Naive thymus-derived CD4-positive, alpha-beta T cell (primary cell): ENCODE data around the gene FBXO28. TPM values are rescaled to one million over a fixed set of nuclear protein-coding genes. Genes with fewer than 3 reads are reported as not detected.

Source experiments
- ATAC-seq: fragments of 150-1000 bp; cut with Tn5 transposase; 2 replicates; pipeline ENCODE4 v1.10.0; 2021; ENCODE audit warnings: mild to moderate bottlenecking, moderate library complexity
- CTCF ChIA-PET: fragments of 350-600 bp; sonication (Branson Sonifier 250); formaldehyde crosslinking; loops from one replicate; lab custom pipeline; 2021; ENCODE audit warnings: antibody characterized with exemption; lab: Charles Lee
- POLR2A ChIA-PET: fragments of 350-600 bp; sonication (Branson Sonifier 250); formaldehyde crosslinking; loops from one replicate; lab custom pipeline; 2021; ENCODE audit warnings: antibody characterized with exemption, inconsistent platforms; lab: Charles Lee
- DNase-seq, 9 donors: peaks; one replicate each; pipeline versions ENCODE4 v3.0.0 to v3.0.0-alpha.2; 2020 to 2022; ENCODE audit warnings: mixed read lengths in 1 of 9
- H3K27ac ChIP-seq: one replicate; pipeline ENCODE4 v1.7.0; 2013; ENCODE audit warnings: mild to moderate bottlenecking, low read depth, low read length, moderate library complexity
- H3K27me3 ChIP-seq, 2 donors: one replicate each; pipeline ENCODE4 v1.7.0; 2013; ENCODE audit warnings: low read length in 2 of 2, mild to moderate bottlenecking in 2 of 2, moderate library complexity in 2 of 2; ENCODE audit not compliant: control insufficient read depth in 2 of 2, insufficient read depth in 2 of 2
- H3K36me3 ChIP-seq, 3 experiments: 1 replicate in 2 of 3; 2 replicates in 1 of 3; pipeline ENCODE4 v1.7.0; 2013; ENCODE audit warnings: low read length in 3 of 3, mild to moderate bottlenecking in 3 of 3, moderate library complexity in 1 of 3; ENCODE audit not compliant: insufficient read depth in 3 of 3, control insufficient read depth in 2 of 3
- H3K4me1 ChIP-seq, 2 donors: one replicate each; pipeline ENCODE4 v1.7.0; 2013; ENCODE audit warnings: low read length in 2 of 2, mild to moderate bottlenecking in 2 of 2, moderate library complexity in 1 of 2; ENCODE audit not compliant: control insufficient read depth in 2 of 2, insufficient read depth in 2 of 2
- H3K4me3 ChIP-seq: 2 replicates; pipeline ENCODE4 v1.7.0; 2013; ENCODE audit warnings: mild to moderate bottlenecking, low read length
- H3K9me3 ChIP-seq, 3 experiments: 1 replicate in 2 of 3; 2 replicates in 1 of 3; pipeline ENCODE4 v1.7.0; 2013; ENCODE audit warnings: low read length in 3 of 3; ENCODE audit not compliant: control insufficient read depth in 2 of 3
- H3K27ac Mint-ChIP-seq, 9 donors: one replicate each; pipeline ENCODE4 v1.8.0; 2020 to 2022; ENCODE audit warnings: mixed read lengths in 9 of 9, mild to moderate bottlenecking in 8 of 9, moderate library complexity in 5 of 9, inconsistent platforms in 2 of 9
- H3K27me3 Mint-ChIP-seq, 5 donors: one replicate each; pipeline ENCODE4 v1.8.0; 2021 to 2022; ENCODE audit warnings: mixed read lengths in 5 of 5, mild to moderate bottlenecking in 1 of 5
- H3K36me3 Mint-ChIP-seq, 5 donors: one replicate each; pipeline ENCODE4 v1.8.0; 2020 to 2022; ENCODE audit warnings: mixed read lengths in 5 of 5, mild to moderate bottlenecking in 3 of 5, inconsistent platforms in 1 of 5
- H3K4me1 Mint-ChIP-seq, 7 donors: one replicate each; pipeline ENCODE4 v1.8.0; 2020 to 2022; ENCODE audit warnings: mixed read lengths in 7 of 7, mild to moderate bottlenecking in 3 of 7, inconsistent platforms in 1 of 7
- H3K4me3 Mint-ChIP-seq, 10 donors: one replicate each; pipeline ENCODE4 v1.8.0; 2020 to 2022; ENCODE audit warnings: mild to moderate bottlenecking in 10 of 10, mixed read lengths in 10 of 10, moderate library complexity in 6 of 10, inconsistent platforms in 2 of 10
- H3K9me3 Mint-ChIP-seq, 11 donors: one replicate each; pipeline ENCODE4 v1.8.0; 2020 to 2022; ENCODE audit warnings: mixed read lengths in 11 of 11, mild to moderate bottlenecking in 4 of 11, inconsistent platforms in 1 of 11, moderate library complexity in 1 of 11
- intact Hi-C, 2 donors: fragments of 100-400 bp; cut with micrococcal nuclease; formaldehyde crosslinking; loops; one replicate each; pipeline ENCODE4 v1.15.1; 2023
- polyA plus RNA-seq, 2 donors: library from polyadenylated mRNA; unstranded; fragments of 300-500 nt; fragmentation: Illumina TruSeq; gene quantifications; one replicate each; pipeline ENCODE4 v1.2.3, GENCODE V29; 2021
- total RNA-seq, 6 experiments: library from RNA in 5 of 6; stranded (reverse) in 5 of 6; gene quantifications; 1 replicate in 5 of 6; 2 replicates in 1 of 6; pipeline ENCODE4 v1.2.3 and lab custom pipeline; 2021 to 2026

The FBXO28 gene
- total and polyA plus RNA-seq, 7 experiments from 2014 or later: 15.1 to 37.8 (median 26.2) TPM

DNA sequence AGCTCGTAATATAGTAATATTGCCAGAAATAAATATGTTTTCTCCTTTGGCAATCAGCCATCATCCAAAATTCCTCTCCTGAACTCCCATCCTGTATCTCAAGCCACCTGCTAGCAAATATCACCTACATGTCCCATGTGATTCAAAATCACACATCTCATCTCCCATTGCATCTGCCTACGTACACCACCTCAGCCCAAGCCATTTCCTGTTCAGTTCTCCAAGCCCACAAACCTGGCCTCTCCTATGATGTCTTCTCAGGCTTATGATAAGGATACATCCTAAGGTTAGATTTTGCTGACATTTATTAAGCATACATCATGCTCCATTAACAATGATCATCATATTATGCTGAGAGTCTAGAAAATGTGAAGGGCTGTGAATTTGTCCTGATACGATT, 37.2 kb downstream of the FBXO28 start:
- DNase-seq (no peak), ATAC-seq (no peak)
- Mint-ChIP-seq H3K27ac (peak overlapping the region in 5 of 9 donors; percentile 4 to 43 (median 27)), H3K9me3 (no peaks in the 10 kb centered on the region), H3K4me3 (no peak overlapping the region), H3K27me3 (no peaks in the 10 kb centered on the region), H3K4me1 (peaks cover 12 to 21% (median 18%) of the 10 kb centered on the region in 7 donors), H3K36me3 (peaks cover 4 to 16% (median 12%) of the 10 kb centered on the region in 5 donors)
- intact Hi-C loops: no loop called here
- CTCF ChIA-PET: no interaction called here
- POLR2A ChIA-PET: interaction anchor here (0.6 to 0.8 kb wide), 2 partner anchors 18 to 35 kb away, joined by 3 to 4 read pairs; no protein-coding TSS in a partner anchor
- Histone ChIP-seq H3K4me1 (peaks cover 0 to 4% of the 10 kb centered on the region in 2 donors), H3K36me3 (peaks cover 0 to 20% (median 0%) of the 10 kb centered on the region in 3 experiments), H3K27me3 (no peaks in the 10 kb centered on the region), H3K9me3 (no peaks in the 10 kb centered on the region), H3K4me3 (no peak overlapping the region), H3K27ac (no peak overlapping the region)

DNA sequence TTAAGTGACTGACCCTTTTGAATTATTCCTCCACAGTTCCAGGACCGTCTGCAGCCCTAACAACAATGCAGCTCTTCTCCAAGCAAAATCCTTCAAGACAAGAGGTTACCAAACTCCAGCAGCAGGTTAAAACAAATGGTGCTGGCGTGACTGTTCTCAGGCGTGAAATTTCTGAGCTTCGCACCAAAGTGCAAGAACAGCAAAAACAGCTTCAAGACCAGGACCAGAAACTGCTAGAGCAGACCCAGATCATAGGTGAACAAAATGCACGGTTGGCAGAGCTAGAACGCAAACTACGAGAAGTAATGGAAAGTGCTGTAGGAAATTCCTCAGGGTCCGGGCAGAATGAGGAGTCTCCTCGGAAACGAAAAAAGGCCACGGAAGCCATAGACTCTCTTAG, 43.4 kb downstream of the FBXO28 start:
- POLR2A ChIA-PET: interaction anchor here (0.7 kb wide), 1 partner anchor 26 kb away, joined by 3 read pairs; the partner anchor contains the start of gene DEGS1
- Mint-ChIP-seq H3K4me3 (no peak overlapping the region), H3K9me3 (peaks cover 0 to 3% (median 0%) of the 10 kb centered on the region in 11 donors), H3K4me1 (peaks cover 0 to 3% (median 0%) of the 10 kb centered on the region in 7 donors), H3K36me3 (peaks cover 8 to 39% (median 22%) of the 10 kb centered on the region in 5 donors), H3K27ac (no peak overlapping the region), H3K27me3 (no peaks in the 10 kb centered on the region)
- Histone ChIP-seq H3K4me1 (no peaks in the 10 kb centered on the region), H3K4me3 (no peak overlapping the region), H3K27me3 (no peaks in the 10 kb centered on the region), H3K9me3 (no peaks in the 10 kb centered on the region), H3K27ac (no peak overlapping the region), H3K36me3 (peaks cover 0 to 49% (median 0%) of the 10 kb centered on the region in 3 experiments)
- DNase-seq (no peak), ATAC-seq (no peak)
- intact Hi-C loops: no loop called here
- CTCF ChIA-PET: no interaction called here

DNA sequence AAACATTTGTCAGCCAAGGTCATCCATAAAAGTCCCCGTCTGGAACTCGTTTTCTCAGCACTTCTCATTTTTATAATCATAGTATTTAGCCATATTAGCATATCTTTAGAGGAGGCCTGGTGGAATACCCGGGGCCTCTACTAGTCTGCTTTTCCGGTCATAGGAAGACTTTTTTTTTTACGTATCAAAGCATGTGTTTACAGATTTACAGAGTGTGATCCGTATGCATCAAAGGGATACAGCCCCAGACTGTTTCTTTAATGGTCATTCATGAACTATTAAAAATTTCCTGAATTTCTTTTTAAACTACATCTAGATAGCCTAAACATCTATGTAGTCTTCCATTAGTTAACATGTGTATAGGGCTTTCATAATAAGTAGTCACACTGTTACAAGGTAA, 45.6 kb downstream of the FBXO28 start:
- Mint-ChIP-seq H3K27me3 (no peaks in the 10 kb centered on the region), H3K4me3 (no peak overlapping the region), H3K27ac (no peak overlapping the region), H3K36me3 (peaks cover 8 to 35% (median 20%) of the 10 kb centered on the region in 5 donors), H3K9me3 (peaks cover 0 to 3% (median 0%) of the 10 kb centered on the region in 11 donors), H3K4me1 (peaks cover 0 to 3% (median 0%) of the 10 kb centered on the region in 7 donors)
- H3K36me3 ChIP-seq: peaks cover 0 to 37% (median 0%) of the 10 kb centered on the region in 3 experiments
- H3K9me3 ChIP-seq: no peaks in the 10 kb centered on the region
- CTCF ChIA-PET: no interaction called here
- H3K27ac ChIP-seq: no peak overlapping the region
- intact Hi-C loops: no loop called here
- H3K4me1 ChIP-seq: no peaks in the 10 kb centered on the region
- no peak for ATAC-seq
- DNase-seq: no peak
- H3K4me3 ChIP-seq: no peak overlapping the region
- POLR2A ChIA-PET: no interaction called here
- no peaks in the 10 kb centered on the region for H3K27me3 ChIP-seq

DNA sequence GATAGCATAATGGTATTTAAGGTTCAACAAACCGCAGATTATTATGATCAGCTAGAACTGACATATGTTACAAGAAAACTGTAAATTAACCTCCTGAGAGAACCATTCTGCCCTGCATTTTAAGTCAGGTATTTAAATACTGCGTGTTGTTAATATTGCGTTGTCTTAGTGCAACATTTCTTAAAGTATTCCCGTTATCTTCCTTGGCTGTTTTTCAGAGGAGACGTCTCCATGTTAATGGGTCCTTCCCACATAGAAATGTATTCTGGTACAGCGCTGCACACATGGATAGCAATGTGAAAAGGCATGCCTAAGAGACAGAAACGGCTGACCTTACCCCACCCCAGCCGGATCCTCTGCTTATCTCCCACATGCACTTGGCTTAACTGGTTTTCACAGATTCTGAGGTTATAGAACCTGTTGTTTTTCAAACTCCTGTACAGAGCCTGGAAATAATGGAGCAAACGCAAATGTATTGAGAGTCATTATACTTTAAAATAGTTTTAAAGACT, 46.3 kb downstream of the FBXO28 start:
- no peak overlapping the region for H3K4me3 Mint-ChIP-seq
- no peaks in the 10 kb centered on the region for H3K27me3 Mint-ChIP-seq

DNA sequence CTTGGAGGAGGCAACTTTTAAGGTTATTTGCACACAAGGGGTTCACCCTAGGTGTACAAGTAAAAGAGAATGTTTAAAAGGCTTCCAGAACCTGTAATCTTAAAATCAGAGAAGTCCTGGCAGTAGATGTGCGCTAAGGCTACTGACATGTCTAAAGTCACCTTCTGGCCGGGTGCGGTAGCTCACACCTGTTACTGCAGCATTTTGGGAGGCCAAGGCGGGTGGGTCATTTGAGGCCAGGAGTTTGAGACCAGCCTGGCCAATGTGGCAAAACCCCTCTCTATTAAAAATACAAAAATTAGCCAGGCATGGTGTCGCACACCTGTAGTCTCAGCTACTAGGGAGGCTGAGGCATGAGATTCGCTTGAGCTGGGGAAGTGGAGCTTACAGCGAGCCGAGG, 48.9 kb downstream of the FBXO28 start:
- ChIA-PET CTCF (no interaction called here), POLR2A (no interaction called here)
- H3K4me1 ChIP-seq: no peaks in the 10 kb centered on the region
- Mint-ChIP-seq H3K9me3 (peaks cover 0 to 3% (median 0%) of the 10 kb centered on the region in 11 donors), H3K27ac (peak overlapping the region in 1 of 9 donors; percentile 20), H3K36me3 (peaks cover 4 to 20% (median 7%) of the 10 kb centered on the region in 5 donors), H3K4me1 (peaks cover 0 to 7% (median 0%) of the 10 kb centered on the region in 7 donors), H3K27me3 (no peaks in the 10 kb centered on the region), H3K4me3 (no peak overlapping the region)
- H3K27me3 ChIP-seq: no peaks in the 10 kb centered on the region
- ATAC-seq (no peak), DNase-seq (no peak)
- H3K36me3 ChIP-seq: peaks cover 0 to 18% (median 0%) of the 10 kb centered on the region in 3 experiments
- H3K27ac ChIP-seq: no peak overlapping the region
- no peak overlapping the region for H3K4me3 ChIP-seq
- intact Hi-C loops: no loop called here
- no peaks in the 10 kb centered on the region for H3K9me3 ChIP-seq

More for the DNA sequence above, 46.3 kb downstream of the FBXO28 start:
- ChIA-PET CTCF (no interaction called here), POLR2A (no interaction called here)
- no peaks in the 10 kb centered on the region for H3K4me1 ChIP-seq
- no peak overlapping the region for H3K27ac ChIP-seq
- peaks cover 0 to 37% (median 0%) of the 10 kb centered on the region in 3 experiments for H3K36me3 ChIP-seq
- H3K36me3 Mint-ChIP-seq: peaks cover 8 to 35% (median 20%) of the 10 kb centered on the region in 5 donors
- no peaks in the 10 kb centered on the region for H3K9me3 ChIP-seq
- peak overlapping the region in 1 of 9 donors; percentile 45 for H3K27ac Mint-ChIP-seq
- ATAC-seq: no peak
- peaks cover 0 to 3% (median 0%) of the 10 kb centered on the region in 7 donors for H3K4me1 Mint-ChIP-seq
- peaks cover 0 to 3% (median 0%) of the 10 kb centered on the region in 11 donors for H3K9me3 Mint-ChIP-seq
- H3K4me3 ChIP-seq: no peak overlapping the region
- no peaks in the 10 kb centered on the region for H3K27me3 ChIP-seq
- DNase-seq: no peak
- intact Hi-C loops: no loop called here

DNA sequence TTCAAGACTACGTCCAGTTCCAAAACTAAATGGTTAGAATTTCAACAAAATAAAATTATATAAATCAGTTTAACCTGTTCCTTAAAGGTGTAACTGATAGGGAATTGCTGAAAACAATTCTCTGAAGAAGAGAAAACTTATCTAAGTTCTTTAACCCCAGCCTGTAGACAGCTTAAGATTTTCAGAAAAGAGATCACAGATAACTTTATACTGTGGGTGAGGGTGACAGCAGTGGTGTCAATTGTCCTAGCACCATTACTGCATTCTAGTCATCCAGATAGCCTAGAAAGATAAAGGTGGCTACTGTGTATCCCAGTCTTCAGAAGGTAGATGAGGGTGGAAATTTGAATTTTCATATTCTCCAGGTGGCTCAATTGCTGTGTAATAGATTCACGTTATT, 49.4 kb downstream of the FBXO28 start:
- Histone ChIP-seq H3K4me3 (no peak overlapping the region), H3K36me3 (peaks cover 0 to 12% (median 0%) of the 10 kb centered on the region in 3 experiments), H3K9me3 (no peaks in the 10 kb centered on the region), H3K27ac (no peak overlapping the region), H3K4me1 (peaks cover 0 to under 1% of the 10 kb centered on the region in 2 donors), H3K27me3 (no peaks in the 10 kb centered on the region)
- ChIA-PET POLR2A (no interaction called here), CTCF (no interaction called here)
- H3K9me3 Mint-ChIP-seq: peaks cover 0 to 3% (median 0%) of the 10 kb centered on the region in 11 donors
- H3K4me3 Mint-ChIP-seq: no peak overlapping the region
- peaks cover 0 to 7% (median 0%) of the 10 kb centered on the region in 7 donors for H3K4me1 Mint-ChIP-seq
- no peak for ATAC-seq
- H3K27me3 Mint-ChIP-seq: no peaks in the 10 kb centered on the region
- intact Hi-C loops: no loop called here
- H3K27ac Mint-ChIP-seq: peak overlapping the region in 1 of 9 donors; percentile 19
- DNase-seq: no peak
- H3K36me3 Mint-ChIP-seq: peaks cover 2 to 16% (median 4%) of the 10 kb centered on the region in 5 donors
